ENCODE data around the gene NLGN3.

Gene NLGN3

DNA sequence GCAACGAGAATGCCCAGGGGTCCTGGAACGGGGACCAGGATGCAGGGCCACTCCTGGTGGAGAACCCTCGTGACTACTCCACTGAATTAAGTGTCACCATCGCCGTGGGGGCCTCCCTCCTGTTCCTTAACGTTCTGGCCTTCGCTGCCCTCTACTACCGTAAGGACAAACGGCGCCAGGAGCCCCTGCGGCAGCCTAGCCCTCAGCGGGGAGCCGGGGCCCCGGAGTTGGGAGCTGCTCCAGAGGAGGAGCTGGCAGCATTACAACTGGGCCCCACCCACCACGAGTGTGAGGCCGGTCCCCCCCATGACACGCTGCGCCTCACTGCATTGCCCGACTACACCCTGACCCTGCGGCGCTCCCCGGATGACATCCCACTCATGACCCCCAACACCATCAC lies 24.9 kb downstream of the NLGN3 start:
- H3K4me3 ChIP-seq (ENCODE audit: low read depth, low read length): no peak overlapping the region
- DNase-seq (ENCODE audit: low read depth): no peak
- TF ChIP-seq, protein P1, sequence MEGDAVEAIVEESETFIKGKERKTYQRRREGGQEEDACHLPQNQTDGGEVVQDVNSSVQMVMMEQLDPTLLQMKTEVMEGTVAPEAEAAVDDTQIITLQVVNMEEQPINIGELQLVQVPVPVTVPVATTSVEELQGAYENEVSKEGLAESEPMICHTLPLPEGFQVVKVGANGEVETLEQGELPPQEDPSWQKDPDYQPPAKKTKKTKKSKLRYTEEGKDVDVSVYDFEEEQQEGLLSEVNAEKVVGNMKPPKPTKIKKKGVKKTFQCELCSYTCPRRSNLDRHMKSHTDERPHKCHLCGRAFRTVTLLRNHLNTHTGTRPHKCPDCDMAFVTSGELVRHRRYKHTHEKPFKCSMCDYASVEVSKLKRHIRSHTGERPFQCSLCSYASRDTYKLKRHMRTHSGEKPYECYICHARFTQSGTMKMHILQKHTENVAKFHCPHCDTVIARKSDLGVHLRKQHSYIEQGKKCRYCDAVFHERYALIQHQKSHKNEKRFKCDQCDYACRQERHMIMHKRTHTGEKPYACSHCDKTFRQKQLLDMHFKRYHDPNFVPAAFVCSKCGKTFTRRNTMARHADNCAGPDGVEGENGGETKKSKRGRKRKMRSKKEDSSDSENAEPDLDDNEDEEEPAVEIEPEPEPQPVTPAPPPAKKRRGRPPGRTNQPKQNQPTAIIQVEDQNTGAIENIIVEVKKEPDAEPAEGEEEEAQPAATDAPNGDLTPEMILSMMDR (conservative IDR thresholded peaks at IDR 0.05; ENCODE audit: low read depth, low read length): no peak

DNA sequence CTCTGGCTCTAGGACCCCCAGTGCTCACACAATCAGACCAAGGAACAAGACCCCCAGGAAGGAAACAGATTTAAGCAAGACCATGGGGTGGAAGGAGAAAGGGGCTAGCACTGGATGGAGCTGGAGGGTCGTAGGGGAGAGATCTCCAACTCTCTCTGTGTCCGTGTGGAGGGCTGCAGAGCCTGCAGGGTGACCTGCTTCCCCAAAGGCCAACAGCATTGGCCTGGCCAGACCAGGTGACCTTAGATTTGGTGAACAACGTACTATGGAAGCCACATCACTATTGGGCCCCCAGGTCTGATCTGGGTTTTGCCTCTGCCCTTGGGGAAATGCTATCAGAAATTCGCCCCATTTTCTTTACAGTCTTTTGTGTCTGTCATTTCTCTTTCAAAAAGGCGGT lies 26.0 kb downstream of the NLGN3 start:
- TF ChIP-seq, protein P1 (conservative IDR thresholded peaks at IDR 0.05; ENCODE audit: low read depth, low read length): no peak
- H3K4me3 ChIP-seq (ENCODE audit: low read depth, low read length): no peak overlapping the region
- DNase-seq (ENCODE audit: low read depth): no peak

DNA sequence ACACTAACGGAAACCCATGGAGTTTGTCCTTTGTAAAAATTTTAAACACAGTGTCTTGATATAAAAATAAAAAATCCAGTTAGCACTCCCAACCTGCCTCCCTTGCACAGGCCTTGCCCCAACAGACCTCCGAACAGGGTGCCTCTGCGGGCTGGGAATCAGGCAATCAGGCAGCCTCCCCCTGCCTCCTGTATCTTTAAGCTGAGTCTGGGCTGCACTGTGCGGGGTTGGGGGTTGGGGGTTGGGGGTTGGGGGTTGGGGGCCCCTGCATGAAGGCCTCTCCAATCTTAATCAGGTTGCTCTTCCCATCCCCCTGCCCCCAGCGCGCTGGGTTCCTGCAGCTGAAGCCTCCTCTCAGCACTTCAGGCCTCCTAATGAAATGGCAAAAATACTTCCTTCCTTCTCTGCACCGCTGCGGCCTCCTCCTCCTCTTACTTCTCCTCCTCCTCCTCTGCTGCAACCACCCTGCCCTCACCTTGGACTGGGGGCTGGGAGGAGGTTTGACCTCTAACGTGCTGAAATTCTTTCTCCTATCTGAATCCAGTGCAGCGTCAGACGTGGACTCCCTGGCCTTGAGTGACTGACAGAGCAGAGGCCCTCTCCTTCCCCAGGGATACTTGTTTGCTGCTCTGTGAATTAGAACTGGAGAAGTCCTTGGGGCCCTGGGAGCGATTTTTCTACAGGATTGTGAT lies 26.6 kb downstream of the NLGN3 start:
- TF ChIP-seq, protein P1 (conservative IDR thresholded peaks at IDR 0.05; ENCODE audit: low read depth, low read length): no peak
- no peak overlapping the region for H3K4me3 ChIP-seq (ENCODE audit: low read depth, low read length)
- no peak for DNase-seq (ENCODE audit: low read depth)

DNA sequence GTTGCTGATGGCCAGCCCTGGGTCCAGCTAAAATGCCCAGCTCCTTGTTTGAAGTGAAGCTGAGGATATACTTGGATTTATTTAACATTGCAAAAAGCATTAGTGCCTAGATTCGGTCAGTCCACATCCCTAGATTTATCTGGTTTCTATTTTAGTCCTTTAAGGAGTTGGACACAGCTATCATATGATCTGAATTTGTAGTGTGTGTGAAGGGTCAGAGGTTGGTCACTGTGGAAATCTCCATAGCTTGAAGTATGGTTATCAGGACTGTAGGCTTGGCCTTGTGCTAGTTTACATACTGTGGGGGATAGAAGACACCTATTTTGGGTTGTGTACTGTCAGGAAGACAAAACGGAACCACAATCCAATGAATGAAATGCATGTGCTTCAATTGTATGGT lies 28.8 kb downstream of the NLGN3 start:
- DNase-seq (ENCODE audit: low read depth): no peak
- TF ChIP-seq, protein P1 (conservative IDR thresholded peaks at IDR 0.05; ENCODE audit: low read depth, low read length): no peak
- H3K4me3 ChIP-seq (ENCODE audit: low read depth, low read length): no peak overlapping the region

DNA sequence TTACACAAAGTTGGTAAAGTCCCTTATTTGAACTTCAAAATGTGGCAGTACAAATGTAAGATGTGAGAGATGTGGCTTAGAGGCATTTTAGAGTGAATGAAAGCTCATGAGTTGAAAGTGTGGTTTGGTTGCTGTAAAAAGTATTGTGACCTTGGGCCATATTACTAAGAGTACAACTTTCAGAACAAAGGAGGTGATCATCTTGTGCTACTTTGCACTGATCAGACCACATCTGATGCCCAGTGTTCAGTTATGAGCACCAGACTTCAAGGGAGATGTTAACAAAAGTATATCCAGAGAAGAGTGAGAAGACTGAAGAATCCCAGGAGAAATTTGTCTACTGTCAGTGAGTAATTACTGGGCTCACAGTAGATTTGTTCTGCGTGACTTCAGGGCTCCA lies 30.2 kb downstream of the NLGN3 start:
- no peak overlapping the region for H3K4me3 ChIP-seq (ENCODE audit: low read depth, low read length)
- TF ChIP-seq, protein P1 (conservative IDR thresholded peaks at IDR 0.05; ENCODE audit: low read depth, low read length): no peak
- DNase-seq (ENCODE audit: low read depth): no peak

DNA sequence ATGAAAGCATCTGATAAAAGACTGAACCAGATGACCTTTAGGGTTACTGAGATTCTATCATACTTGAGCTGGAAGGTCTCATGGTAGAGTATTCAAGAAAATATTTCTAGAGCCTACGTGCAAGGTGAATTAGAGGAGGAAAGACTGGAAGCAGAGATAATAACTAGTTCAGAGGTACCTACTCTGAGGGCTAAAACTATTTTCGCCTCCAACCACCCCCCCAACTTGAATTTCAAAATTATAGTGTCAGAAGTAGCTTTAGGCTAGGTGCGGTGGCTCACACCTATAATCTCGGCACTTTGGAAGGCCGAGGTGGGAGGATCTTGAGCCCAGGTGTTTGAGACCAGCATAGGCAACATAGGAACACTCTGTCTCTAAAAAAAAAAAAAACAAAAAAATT lies 30.9 kb downstream of the NLGN3 start:
- no peak overlapping the region for H3K4me3 ChIP-seq (ENCODE audit: low read depth, low read length)
- TF ChIP-seq, protein P1 (conservative IDR thresholded peaks at IDR 0.05; ENCODE audit: low read depth, low read length): no peak
- no peak for DNase-seq (ENCODE audit: low read depth)

DNA sequence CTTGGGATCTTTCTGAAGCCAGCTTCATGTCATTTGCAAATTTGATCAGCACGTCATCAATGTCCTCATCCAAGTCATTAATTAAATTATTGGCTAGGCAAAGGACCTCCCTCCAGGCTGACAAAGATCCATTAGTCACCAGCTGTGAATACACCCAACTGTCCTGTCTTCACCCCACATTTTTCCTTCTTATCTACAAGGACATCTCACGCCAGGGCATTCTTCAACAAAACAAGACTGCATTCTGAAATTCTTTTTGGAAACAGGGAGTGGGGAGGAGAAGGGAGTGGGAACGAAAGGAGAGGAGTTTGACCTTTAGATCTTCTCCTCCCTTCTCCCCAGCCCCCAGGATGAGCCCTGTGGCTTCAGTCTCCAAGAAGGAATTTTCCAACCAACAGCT lies 32.7 kb downstream of the NLGN3 start:
- TF ChIP-seq, protein P1 (conservative IDR thresholded peaks at IDR 0.05; ENCODE audit: low read depth, low read length): no peak
- no peak overlapping the region for H3K4me3 ChIP-seq (ENCODE audit: low read depth, low read length)
- DNase-seq (ENCODE audit: low read depth): peak; percentile 9

Measured in choroid plexus epithelial cell (primary cell).